GM13976 (cell line): Measurements from ENCODE around the gene CCDC57.
"Not testable (repeated sequence)": the region's sequence is repeated elsewhere in the genome, so short reads cannot be mapped to it uniquely, and the experiment has no call there.

Source experiments
- DNase-seq: peaks from one replicate; pipeline ENCODE4 v3.0.0; 2012; ENCODE audit warnings: low spot score
- CTCF ChIP-seq: IDR thresholded peaks from 2 replicates; pipeline ENCODE4 v1.5.1; 2012; ENCODE audit warnings: borderline replicate concordance, mild to moderate bottlenecking; ENCODE audit not compliant: insufficient read depth; ENCODE audit errors: extremely low read depth, missing control alignments, control extremely low read depth
- in situ Hi-C: fragments of 300-500 bp; cut with MboI; formaldehyde crosslinking; loops from one replicate; pipeline ENCODE4 v1.12.0; 2022; ENCODE audit warnings: low sequenced_read_pairs, mixed read lengths, inconsistent platforms; ENCODE audit not compliant: unreplicated experiment

CCDC57 gene

GRCh38 chr17:82255402-82255972 lies 42.8 kb upstream of the CCDC57 start:
- no peak for TF ChIP-seq CTCF
- in situ Hi-C loops = no loop called here
- DNase-seq = no peak

GRCh38 chr17:82254746-82255145 lies 42.1 kb upstream of the CCDC57 start:
- not testable (repeated sequence) for DNase-seq

GRCh38 chr17:82254096-82254495 lies 41.5 kb upstream of the CCDC57 start:
- DNase-seq, in situ Hi-C loops: not testable (repeated sequence)

More at GRCh38 chr17:82254746-82255145, 42.1 kb upstream of the CCDC57 start:
- in situ Hi-C loops = not testable (repeated sequence)

GRCh38 chr17:82253179-82253544 lies 40.5 kb upstream of the CCDC57 start:
- no peak for DNase-seq
- in situ Hi-C loops = no loop called here
- TF ChIP-seq CTCF = no peak

GRCh38 chr17:82252511-82253178 lies 40.0 kb upstream of the CCDC57 start:
- in situ Hi-C loops = no loop called here
- no peak for DNase-seq
- TF ChIP-seq CTCF = no peak

GRCh38 chr17:82250868-82251500 lies 38.3 kb upstream of the CCDC57 start:
- no peak for DNase-seq
- TF ChIP-seq CTCF = no peak
- in situ Hi-C loops = no loop called here

GRCh38 chr17:82249896-82250581 lies 37.4 kb upstream of the CCDC57 start:
- DNase-seq = no peak
- in situ Hi-C loops = no loop called here
- no peak for TF ChIP-seq CTCF
